SK-N-SH (cell line): ENCODE measurements around the gene SCARB1. TPM values are rescaled to one million over a fixed set of nuclear protein-coding genes. Genes with fewer than 3 reads are reported as not detected.

ENCODE experiments used
- CTCF ChIA-PET: fragments of 300-600, 350-600 bp; formaldehyde crosslinking; extraction: SDS; loops from one replicate; lab custom pipeline; 2021; lab: Yijun Ruan, JAX
- POLR2A ChIA-PET: fragments of 350-600 bp; sonication (Branson Sonifier 250); formaldehyde crosslinking; extraction: SDS; loops from one replicate; lab custom pipeline; 2020; ENCODE audit warnings: antibody characterized with exemption, inconsistent platforms; lab: Yijun Ruan, JAX
- DNase-seq: peaks from one replicate; pipeline ENCODE4 v3.0.0; 2012
- H2AFZ ChIP-seq: fragments of 200-600 bp; sonication (generic); 2 replicates; pipeline ENCODE4 v1.8.1; 2016; ENCODE audit warnings: antibody characterized with exemption, mild to moderate bottlenecking, low read depth
- H3F3A ChIP-seq: fragments of 200-600 bp; sonication (generic); replicated peaks from 2 replicates; pipeline ENCODE3; 2016; ENCODE audit warnings: antibody characterized with exemption, mild to moderate bottlenecking; ENCODE audit not compliant: insufficient read depth
- H3K27ac ChIP-seq, 2 experiments: fragments of 200-500 bp in 1 of 2; fragments of 200-600 bp in 1 of 2; sonication (Bioruptor generic) in 1 of 2; sonication (generic), shearing (Covaris generic) in 1 of 2; 2 replicates each; pipeline versions ENCODE4 v1.5.1 to v1.6.1; 2014 to 2016; ENCODE audit warnings: low read depth in 2 of 2, inconsistent platforms in 1 of 2, low read length in 1 of 2, mild to moderate bottlenecking in 1 of 2, mixed read lengths in 1 of 2
- H3K27me3 ChIP-seq: fragments of 200-600 bp; sonication (generic), shearing (Covaris generic); 2 replicates; pipeline ENCODE4 v1.6.1; 2016; ENCODE audit warnings: mixed run types; ENCODE audit not compliant: insufficient read depth
- H3K36me3 ChIP-seq, 2 experiments: fragments of 200-500 bp in 1 of 2; fragments of 200-600 bp in 1 of 2; sonication (Bioruptor generic) in 1 of 2; sonication (generic) in 1 of 2; replicated peaks in 1 of 2; 2 replicates each; pipeline versions ENCODE3 to v1.5.1; 2014 to 2016; ENCODE audit warnings: low read length in 1 of 2, mild to moderate bottlenecking in 1 of 2; ENCODE audit not compliant: insufficient read depth in 2 of 2, control insufficient read depth in 1 of 2
- H3K4me1 ChIP-seq, 2 experiments: fragments of 200-500 bp in 1 of 2; fragments of 200-600 bp in 1 of 2; sonication (Bioruptor generic) in 1 of 2; sonication (generic), shearing (Covaris generic) in 1 of 2; 2 replicates each; pipeline versions ENCODE4 v1.5.1 to v1.6.1; 2014 to 2016; ENCODE audit warnings: low read depth in 1 of 2, low read length in 1 of 2, mixed run types in 1 of 2; ENCODE audit not compliant: insufficient read depth in 2 of 2, control insufficient read depth in 1 of 2
- H3K4me2 ChIP-seq: fragments of 200-600 bp; sonication (generic), shearing (Covaris generic); 2 replicates; pipeline ENCODE4 v1.6.1; 2017; ENCODE audit warnings: mixed run types
- H3K4me3 ChIP-seq, 2 experiments: fragments of 200-500 bp in 1 of 2; fragments of 200-600 bp in 1 of 2; sonication (Bioruptor generic) in 1 of 2; sonication (generic), shearing (Covaris generic) in 1 of 2; 2 replicates each; pipeline versions ENCODE4 v1.5.1 to v1.8.1; 2014 to 2016; ENCODE audit warnings: low read depth in 2 of 2, inconsistent platforms in 1 of 2, low read length in 1 of 2, mild to moderate bottlenecking in 1 of 2, mixed read lengths in 1 of 2, moderate library complexity in 1 of 2
- H3K79me2 ChIP-seq: fragments of 200-600 bp; sonication (generic); 2 replicates; pipeline ENCODE4 v1.8.1; 2017; ENCODE audit warnings: mild to moderate bottlenecking; ENCODE audit not compliant: insufficient read depth
- H3K9ac ChIP-seq: fragments of 200-600 bp; sonication (generic); 2 replicates; pipeline ENCODE4 v1.6.1; 2017; ENCODE audit warnings: mixed run types
- H3K9me2 ChIP-seq: fragments of 200-600 bp; sonication (generic); 2 replicates; pipeline ENCODE4 v1.6.1; 2017; ENCODE audit warnings: mixed run types
- H3K9me3 ChIP-seq: fragments of 200-600 bp; sonication (generic); 2 replicates; pipeline ENCODE4 v1.6.1; 2017; ENCODE audit warnings: mixed run types, mild to moderate bottlenecking, moderate library complexity
- H4K20me1 ChIP-seq: fragments of 200-600 bp; sonication (generic); 2 replicates; pipeline ENCODE4 v1.6.1; 2017; ENCODE audit warnings: mild to moderate bottlenecking, mixed run types; ENCODE audit not compliant: insufficient read depth
- FOXJ3 ChIP-seq: sonication (generic); formaldehyde crosslinking; IDR thresholded peaks from 2 replicates; pipeline ENCODE4 v1.5.1; 2020; ENCODE audit warnings: mild to moderate bottlenecking, missing genetic modification reagents
- GABPA ChIP-seq: IDR thresholded peaks from 2 replicates; pipeline ENCODE4 v1.4.0; 2012; ENCODE audit warnings: low read depth, mild to moderate bottlenecking
- GATA2 ChIP-seq: sonication (generic); formaldehyde crosslinking; IDR thresholded peaks from 2 replicates; pipeline ENCODE4 v1.5.0; 2020; ENCODE audit warnings: mild to moderate bottlenecking, missing genetic modification reagents
- JUND ChIP-seq: IDR thresholded peaks from 2 replicates; pipeline ENCODE4 v1.4.0; 2012
- POLR2AphosphoS5 ChIP-seq: IDR thresholded peaks from 2 replicates; pipeline ENCODE4 v1.6.1; 2012; ENCODE audit warnings: low read depth, low read length
- RAD21 ChIP-seq: IDR thresholded peaks from 2 replicates; pipeline ENCODE4 v1.6.1; 2012; ENCODE audit warnings: mild to moderate bottlenecking, low read length
- SIN3A ChIP-seq: IDR thresholded peaks from 2 replicates; pipeline ENCODE4 v1.6.1; 2012; ENCODE audit warnings: low read depth, mild to moderate bottlenecking, low read length, moderate library complexity, borderline replicate concordance
- SMC3 ChIP-seq: IDR thresholded peaks from 2 replicates; pipeline ENCODE4 v1.6.1; 2012; ENCODE audit warnings: low read depth, low read length, improper control_type of control experiment
- TCF12 ChIP-seq: IDR thresholded peaks from 2 replicates; pipeline ENCODE4 v1.4.0; 2012
- WGBS: methylation state at CpG from one replicate; pipeline ENCODE4 v1.1.6; 2017; ENCODE audit warnings: low lambda C conversion rate; 5-methylcytosine and 5-hydroxymethylcytosine counted together
- polyA plus RNA-seq, 3 experiments: library from polyadenylated mRNA; depleted of rRNA; stranded (reverse); fragments of >200 nt; gene quantifications; 2 replicates each; pipeline ENCODE4 v1.2.3, GENCODE V29; 2012
- TF ChIP-seq, protein P1 (sequence below): IDR thresholded peaks from 2 replicates; pipeline ENCODE4 v1.4.0; 2012; ENCODE audit warnings: low read depth
- TF ChIP-seq, protein P2 (sequence below): IDR thresholded peaks from 2 replicates; pipeline ENCODE4 v1.6.1; 2012; ENCODE audit warnings: mild to moderate bottlenecking, low read depth, low read length, moderate library complexity
- TF ChIP-seq, protein P3 (sequence below): fragments of 200-600 bp; sonication (generic); IDR thresholded peaks from 2 replicates; pipeline ENCODE4 v1.6.1; 2017; ENCODE audit warnings: antibody characterized with exemption, mild to moderate bottlenecking, moderate library complexity
- TF ChIP-seq, protein P4 (sequence below): IDR thresholded peaks from 2 replicates; pipeline ENCODE4; 2012

The SCARB1 gene
- polyA plus RNA-seq, 1 of the 3 experiments (the other 2 are of a cell fraction) = 33.0 TPM

DNA sequence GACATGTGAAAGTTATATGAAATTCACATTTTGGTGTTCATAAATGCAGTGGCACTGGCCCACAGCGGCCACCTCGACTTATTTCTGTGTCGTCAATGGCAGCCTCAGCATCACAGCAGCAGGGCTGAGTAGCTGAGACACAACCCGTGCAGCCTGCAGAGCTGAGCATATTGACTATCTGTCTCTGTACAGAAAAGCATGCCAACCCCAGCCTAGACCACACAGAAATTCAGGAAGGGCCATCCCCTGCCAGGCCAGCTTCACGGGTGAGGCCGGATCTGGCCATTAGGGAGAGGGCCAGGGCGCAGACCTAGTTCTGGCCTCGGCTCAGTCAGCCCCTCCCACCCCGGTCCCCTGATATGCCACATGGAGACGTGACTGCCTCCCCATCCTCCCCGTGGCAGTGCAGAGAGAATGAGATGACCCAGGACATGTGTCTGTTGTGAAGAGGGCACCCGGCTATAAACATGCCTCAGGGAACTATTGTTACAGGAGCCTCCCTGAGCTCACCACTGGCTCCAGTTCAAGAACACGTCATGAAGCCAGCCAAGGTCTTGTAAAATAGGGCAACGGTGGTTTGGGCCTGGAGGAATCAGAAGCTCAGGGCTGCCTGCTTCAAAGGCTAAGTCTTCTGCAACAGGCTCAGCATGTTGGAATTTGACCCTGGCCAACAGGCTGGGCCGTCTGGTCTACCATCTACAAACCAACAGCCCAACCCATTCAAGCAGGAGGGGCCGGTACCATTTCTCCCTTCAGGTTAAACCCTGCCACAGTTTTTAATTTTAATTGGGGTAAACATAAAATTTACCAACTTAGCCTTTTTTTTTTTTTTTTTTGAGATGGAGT lies 25.5 kb downstream of the SCARB1 start (continued):
- TF ChIP-seq GATA2 (CRISPR knock-in tag) = peak; percentile 40
- peak; percentile 97 for TF ChIP-seq FOXJ3 (CRISPR knock-in tag)
- TF ChIP-seq, protein P1, sequence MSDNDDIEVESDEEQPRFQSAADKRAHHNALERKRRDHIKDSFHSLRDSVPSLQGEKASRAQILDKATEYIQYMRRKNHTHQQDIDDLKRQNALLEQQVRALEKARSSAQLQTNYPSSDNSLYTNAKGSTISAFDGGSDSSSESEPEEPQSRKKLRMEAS = no peak; the same call in 1 of the 2 replicates
- peak; percentile 54; the same call in 1 of the 2 replicates for TF ChIP-seq TCF12
- no peak; the same call in 1 of the 2 replicates for TF ChIP-seq RAD21
- no peak; the same call in 1 of the 2 replicates for TF ChIP-seq SIN3A
- TF ChIP-seq POLR2AphosphoS5 = peak; percentile 49; the same call in 1 of the 2 replicates
- TF ChIP-seq, protein P2, sequence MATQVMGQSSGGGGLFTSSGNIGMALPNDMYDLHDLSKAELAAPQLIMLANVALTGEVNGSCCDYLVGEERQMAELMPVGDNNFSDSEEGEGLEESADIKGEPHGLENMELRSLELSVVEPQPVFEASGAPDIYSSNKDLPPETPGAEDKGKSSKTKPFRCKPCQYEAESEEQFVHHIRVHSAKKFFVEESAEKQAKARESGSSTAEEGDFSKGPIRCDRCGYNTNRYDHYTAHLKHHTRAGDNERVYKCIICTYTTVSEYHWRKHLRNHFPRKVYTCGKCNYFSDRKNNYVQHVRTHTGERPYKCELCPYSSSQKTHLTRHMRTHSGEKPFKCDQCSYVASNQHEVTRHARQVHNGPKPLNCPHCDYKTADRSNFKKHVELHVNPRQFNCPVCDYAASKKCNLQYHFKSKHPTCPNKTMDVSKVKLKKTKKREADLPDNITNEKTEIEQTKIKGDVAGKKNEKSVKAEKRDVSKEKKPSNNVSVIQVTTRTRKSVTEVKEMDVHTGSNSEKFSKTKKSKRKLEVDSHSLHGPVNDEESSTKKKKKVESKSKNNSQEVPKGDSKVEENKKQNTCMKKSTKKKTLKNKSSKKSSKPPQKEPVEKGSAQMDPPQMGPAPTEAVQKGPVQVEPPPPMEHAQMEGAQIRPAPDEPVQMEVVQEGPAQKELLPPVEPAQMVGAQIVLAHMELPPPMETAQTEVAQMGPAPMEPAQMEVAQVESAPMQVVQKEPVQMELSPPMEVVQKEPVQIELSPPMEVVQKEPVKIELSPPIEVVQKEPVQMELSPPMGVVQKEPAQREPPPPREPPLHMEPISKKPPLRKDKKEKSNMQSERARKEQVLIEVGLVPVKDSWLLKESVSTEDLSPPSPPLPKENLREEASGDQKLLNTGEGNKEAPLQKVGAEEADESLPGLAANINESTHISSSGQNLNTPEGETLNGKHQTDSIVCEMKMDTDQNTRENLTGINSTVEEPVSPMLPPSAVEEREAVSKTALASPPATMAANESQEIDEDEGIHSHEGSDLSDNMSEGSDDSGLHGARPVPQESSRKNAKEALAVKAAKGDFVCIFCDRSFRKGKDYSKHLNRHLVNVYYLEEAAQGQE = no peak

DNA sequence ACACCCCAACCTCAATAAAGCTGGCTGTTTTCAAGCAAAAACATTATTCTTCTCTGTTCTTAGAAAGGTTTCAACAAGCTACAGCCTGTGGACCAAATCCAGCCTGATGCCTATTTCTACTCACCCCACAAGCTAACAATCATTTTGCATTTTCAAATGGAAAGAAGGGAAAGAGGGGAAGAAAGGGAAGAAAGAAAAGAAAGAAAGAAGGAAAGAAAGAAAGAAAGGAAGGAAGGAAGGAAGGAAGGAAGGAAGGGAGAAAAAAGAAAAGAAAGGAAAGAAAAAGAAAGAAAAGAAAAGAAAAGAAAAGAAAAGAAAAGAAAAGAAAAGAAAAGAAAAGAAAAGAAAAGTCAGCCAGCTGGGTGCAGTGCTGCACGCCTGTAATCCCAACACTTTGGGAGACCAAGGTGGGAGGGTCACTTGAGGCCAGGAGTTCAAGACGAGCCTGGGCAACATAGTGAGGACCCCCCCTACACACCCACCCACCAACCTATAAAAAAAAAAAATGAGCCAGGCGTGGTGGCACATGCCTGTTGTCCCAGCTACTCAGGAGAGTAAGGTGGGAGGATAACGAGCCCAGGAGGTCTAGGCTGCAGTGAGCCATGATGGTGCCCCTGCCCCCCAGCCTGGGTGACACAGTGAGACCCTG lies 26.3 kb downstream of the SCARB1 start:
- peak overlapping the region in 1 of 2 experiments; percentile 96; a peak in 3 of 4 replicates for H3K27ac ChIP-seq
- no peaks in the 10 kb centered on the region for H4K20me1 ChIP-seq
- POLR2A ChIA-PET = interaction anchor here (1.2 to 1.8 kb wide), 10 partner anchors 9 to 102 kb away, joined by 3 to 10 read pairs (median 6); partner anchors contain the start of gene UBC

More for the DNA sequence above, 26.3 kb downstream of the SCARB1 start:
- 88% methylated on average over 4 of the region's 4 CpGs for WGBS
- CTCF ChIA-PET = interaction anchor here (0.6 to 2.2 kb wide), 6 partner anchors 32 to 103 kb away, joined by 3 to 8 read pairs (median 3); no protein-coding TSS in a partner anchor
- Histone ChIP-seq H3K9ac (no peak overlapping the region), H3K4me2 (peak overlapping the region; percentile 39), H3K27me3 (no peaks in the 10 kb centered on the region), H3K4me3 (no peak overlapping the region), H3K4me1 (peaks cover 6 to 57% of the 10 kb centered on the region in 2 experiments; a peak in 2 of 4 replicates), H3K9me3 (no peaks in the 10 kb centered on the region), H2AFZ (no peak overlapping the region), H3F3A (no peaks in the 10 kb centered on the region), H3K79me2 (no peaks in the 10 kb centered on the region), H3K9me2 (no peaks in the 10 kb centered on the region), H3K36me3 (no peaks in the 10 kb centered on the region)
- TF ChIP-seq, protein P2 = no peak
- no peak for TF ChIP-seq GATA2 (CRISPR knock-in tag)
- TF ChIP-seq, protein P3, sequence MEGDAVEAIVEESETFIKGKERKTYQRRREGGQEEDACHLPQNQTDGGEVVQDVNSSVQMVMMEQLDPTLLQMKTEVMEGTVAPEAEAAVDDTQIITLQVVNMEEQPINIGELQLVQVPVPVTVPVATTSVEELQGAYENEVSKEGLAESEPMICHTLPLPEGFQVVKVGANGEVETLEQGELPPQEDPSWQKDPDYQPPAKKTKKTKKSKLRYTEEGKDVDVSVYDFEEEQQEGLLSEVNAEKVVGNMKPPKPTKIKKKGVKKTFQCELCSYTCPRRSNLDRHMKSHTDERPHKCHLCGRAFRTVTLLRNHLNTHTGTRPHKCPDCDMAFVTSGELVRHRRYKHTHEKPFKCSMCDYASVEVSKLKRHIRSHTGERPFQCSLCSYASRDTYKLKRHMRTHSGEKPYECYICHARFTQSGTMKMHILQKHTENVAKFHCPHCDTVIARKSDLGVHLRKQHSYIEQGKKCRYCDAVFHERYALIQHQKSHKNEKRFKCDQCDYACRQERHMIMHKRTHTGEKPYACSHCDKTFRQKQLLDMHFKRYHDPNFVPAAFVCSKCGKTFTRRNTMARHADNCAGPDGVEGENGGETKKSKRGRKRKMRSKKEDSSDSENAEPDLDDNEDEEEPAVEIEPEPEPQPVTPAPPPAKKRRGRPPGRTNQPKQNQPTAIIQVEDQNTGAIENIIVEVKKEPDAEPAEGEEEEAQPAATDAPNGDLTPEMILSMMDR = no peak
- no peak for TF ChIP-seq GABPA
- no peak for TF ChIP-seq JUND
- no peak for TF ChIP-seq SMC3
- TF ChIP-seq, protein P4, sequence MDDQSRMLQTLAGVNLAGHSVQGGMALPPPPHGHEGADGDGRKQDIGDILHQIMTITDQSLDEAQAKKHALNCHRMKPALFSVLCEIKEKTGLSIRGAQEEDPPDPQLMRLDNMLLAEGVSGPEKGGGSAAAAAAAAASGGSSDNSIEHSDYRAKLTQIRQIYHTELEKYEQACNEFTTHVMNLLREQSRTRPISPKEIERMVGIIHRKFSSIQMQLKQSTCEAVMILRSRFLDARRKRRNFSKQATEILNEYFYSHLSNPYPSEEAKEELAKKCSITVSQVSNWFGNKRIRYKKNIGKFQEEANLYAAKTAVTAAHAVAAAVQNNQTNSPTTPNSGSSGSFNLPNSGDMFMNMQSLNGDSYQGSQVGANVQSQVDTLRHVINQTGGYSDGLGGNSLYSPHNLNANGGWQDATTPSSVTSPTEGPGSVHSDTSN = no peak
- DNase-seq = no peak
